Kidney tubule cell (primary cell): ENCODE data around the gene CEACAM16.
A peak's percentile ranks its signal among the peaks of the same experiment; 100 is the strongest.
"Not testable (repeated sequence)": the region's sequence is repeated elsewhere in the genome, so short reads cannot be mapped to it uniquely, and the experiment has no call there.

Experiments
- DNase-seq: peaks from one replicate; pipeline ENCODE4 v3.0.0-alpha.2; 2018; ENCODE audit warnings: low spot score

The CEACAM16 gene

DNA sequence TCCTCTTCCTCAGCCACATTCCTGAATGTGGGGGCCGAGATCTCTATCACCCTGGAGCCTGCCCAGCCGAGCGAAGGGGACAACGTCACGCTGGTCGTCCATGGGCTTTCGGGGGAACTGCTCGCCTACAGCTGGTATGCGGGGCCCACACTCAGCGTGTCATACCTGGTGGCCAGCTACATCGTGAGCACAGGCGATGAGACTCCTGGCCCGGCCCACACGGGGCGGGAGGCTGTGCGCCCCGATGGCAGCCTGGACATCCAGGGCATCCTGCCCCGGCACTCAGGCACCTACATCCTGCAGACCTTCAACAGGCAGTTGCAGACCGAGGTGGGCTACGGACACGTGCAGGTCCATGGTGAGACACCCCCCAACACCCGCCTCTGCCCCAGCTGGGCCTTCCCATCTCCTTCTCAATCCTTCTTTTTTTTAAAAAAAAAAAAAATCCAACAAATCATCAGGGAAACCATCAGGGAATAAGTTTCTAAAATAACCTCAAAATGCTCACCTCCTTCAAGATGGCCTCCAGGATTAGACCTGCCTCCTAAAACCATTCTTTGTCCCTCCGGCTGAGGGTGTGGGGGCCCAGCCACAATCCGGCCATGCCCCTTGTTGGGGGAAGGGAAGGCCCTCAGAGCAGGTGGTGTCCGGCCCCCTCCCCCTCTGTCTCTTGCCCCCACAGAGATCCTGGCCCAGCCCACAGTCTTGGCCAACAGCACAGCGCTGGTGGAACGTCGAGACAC, 4.6 kb downstream of the CEACAM16 start:
- DNase-seq = no peak

DNA sequence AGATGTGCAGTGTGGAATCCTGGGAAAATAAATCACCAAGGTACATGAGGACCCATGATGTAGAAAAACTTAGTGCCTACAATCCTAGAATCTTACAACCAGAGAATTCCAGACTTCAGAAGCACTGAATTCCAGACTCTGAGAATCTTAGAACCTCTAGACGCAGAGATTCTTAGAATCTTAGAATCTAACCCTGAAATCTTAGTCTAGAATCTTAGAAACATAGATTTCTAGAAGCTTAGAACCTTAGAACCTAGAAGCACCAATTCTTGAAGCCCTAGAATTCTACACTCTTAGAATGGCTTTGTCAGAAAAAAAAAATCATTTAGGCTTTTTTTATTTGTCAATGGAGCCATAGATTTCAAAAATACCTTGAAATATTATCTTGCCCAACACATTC, 6.0 kb downstream of the CEACAM16 start:
- no peak for DNase-seq

DNA sequence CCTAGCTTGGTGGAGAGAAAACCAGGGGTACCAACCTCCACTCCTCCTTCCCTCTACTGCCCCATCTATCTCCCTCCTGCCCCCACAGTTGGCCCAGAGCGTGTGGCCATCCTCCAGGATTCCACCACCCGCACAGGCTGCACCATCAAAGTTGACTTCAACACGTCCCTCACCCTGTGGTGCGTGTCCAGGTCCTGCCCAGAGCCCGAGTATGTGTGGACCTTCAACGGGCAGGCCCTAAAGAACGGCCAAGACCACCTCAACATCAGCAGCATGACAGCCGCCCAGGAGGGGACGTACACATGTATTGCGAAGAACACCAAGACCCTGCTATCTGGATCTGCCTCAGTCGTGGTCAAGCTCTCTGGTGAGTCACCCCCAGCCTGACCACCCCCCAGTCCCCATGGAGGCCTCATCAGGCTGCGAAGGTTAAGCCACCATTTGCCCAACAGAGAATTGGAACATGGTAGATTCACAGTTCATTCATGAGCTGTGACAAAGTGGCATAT, 6.6 kb downstream of the CEACAM16 start:
- DNase-seq = no peak

DNA sequence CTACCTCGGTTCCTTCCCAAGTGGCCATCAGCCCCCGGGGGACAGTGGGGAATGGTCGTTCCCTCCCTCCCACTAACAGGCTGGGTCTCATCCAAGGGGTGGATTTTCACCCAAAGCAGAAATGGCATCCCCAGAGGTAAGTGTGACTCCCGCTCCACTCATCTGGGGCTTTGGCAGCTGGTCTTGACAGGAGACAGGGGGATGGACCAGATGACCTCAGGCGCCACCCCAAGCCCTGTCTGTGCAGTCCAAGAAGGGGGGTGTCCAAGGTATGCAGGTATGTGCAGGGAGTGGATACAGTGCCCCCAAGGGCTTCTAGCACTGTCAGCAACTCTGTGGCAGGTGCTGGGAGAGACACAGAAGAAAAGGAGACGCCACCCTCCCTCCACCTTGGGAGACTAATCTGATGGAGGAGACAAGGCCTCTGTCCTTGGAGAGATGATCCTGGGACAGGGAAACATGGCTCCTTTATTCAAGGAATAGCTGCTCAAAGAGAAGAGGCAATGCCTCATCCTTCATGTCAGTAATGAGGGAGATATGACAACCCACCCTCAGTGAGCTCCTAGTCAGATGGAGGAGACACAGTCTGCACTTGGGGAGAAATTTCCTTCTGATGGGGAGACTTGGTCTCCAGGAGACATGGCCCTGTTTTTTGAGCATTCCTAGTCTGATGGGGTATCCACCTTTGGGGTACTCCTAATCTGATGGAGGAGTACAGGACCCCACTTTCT, 7.7 kb downstream of the CEACAM16 start:
- DNase-seq = no peak

DNA sequence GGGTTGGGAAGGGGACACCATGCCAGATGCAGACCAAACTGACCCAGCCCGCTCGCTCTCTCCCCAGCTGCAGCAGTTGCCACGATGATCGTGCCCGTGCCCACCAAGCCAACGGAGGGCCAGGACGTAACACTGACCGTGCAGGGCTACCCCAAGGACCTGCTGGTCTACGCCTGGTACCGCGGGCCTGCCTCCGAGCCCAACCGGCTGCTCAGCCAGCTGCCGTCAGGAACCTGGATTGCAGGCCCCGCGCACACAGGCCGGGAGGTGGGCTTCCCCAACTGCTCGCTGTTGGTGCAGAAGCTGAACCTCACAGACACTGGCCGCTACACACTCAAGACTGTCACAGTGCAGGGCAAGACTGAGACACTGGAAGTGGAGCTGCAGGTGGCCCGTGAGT, 8.8 kb downstream of the CEACAM16 start:
- DNase-seq = no peak

DNA sequence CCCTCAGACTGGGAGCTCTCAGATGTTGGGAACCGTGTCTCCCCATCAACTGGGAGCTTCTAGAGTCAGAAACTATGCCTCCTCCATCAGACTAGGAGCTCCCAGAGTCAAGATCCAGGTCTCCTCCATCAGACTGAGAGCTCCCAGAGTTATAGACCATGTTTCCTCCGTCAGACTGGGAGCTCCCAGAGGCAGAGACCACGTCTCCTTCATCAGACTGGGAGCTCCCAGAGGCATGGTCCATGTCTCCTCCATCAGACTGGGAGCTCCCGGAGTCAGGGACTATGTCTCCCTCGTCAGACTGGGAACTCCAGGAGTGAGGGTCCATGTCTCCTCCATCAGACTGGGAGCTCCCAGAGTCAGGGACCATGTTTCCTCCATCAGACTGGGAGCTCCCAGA, 10.0 kb downstream of the CEACAM16 start:
- DNase-seq = no peak

DNA sequence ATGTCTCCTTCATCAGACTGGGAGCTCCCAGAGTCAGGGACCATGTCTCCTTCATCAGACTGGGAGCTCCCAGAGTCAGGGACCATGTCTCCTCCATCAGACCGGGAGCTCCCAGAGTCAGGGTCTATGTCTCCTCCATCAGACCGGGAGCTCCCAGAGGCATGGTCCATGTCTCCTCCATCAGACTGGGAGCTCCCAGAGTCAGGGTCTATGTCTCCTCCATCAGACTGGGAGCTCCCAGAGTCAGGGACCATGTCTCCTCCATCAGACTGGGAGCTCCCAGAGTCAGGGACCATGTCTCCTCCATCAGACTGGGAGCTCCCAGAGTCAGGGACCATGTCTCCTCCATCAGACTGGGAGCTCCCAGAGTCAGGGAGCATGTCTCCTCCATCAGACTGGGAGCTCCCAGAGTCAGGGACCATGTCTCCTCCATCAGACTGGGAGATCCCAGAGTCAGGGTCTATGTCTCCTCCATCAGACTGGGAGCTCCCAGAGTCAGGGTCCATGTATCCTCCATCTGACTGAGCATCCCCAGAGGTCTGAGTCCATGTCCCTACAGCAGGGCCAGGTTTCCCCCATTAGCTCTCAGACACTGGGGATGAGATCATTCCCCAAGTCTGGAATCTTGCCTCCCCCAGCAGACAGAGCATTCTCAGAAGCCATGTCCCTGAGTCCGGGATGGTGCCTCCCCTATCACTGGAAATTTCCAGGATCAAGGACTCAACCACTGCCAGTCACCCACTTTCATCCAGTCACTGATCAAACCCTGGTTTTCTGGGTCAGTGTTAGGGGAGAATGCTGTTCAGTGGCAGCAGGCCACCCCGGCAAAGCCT, 10.7 kb downstream of the CEACAM16 start:
- DNase-seq = not testable (repeated sequence)

DNA sequence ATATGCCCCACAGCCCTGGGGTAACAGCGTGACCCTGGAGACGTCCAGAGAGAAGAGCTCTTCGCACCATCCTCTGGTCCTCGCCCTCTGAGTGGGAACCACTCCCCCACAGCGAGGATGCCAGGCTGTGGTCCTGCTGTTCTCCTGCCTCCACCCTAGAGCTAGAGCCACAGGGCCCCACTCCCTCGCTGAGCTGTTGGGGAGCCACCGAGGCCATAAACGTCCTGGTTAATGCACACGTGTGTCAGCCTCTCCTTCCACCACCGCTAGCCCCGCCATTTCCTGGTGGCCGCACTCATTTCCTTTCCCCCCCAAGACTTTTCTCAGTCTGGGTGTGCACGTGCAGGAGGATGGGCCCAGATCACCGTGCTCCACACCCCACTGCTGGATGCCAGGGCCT, 11.5 kb downstream of the CEACAM16 start:
- DNase-seq = no peak

DNA sequence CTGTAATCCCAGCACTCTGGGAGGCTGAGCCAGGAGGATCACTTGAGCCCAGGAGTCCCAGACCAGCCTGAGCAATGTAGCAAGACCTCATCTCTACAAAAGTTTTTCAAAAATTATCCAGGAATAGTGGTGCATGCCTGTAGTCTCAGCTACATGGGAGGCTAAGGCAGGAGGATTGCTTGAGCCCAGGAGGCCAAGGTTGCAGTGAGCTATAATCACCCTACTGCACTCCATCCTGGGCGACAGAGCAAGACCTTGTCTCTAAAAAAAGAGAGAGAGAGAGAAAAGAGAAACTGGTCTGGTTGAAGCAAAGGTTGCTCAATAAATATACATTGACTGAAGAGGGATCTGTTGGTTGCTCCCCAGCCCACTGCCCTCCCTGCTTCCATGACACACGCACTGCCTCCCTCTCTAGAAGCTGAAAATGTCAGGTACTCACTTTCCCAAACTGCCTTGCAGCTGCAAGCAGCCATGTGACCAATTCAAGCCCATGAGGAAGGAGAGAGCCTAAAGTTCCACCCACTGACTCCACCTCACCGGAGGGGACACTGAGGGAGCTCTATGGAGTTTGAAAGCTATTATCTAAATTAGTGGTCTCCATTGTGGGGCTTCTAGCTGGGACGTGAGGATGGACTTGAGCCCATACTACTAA, 14.0 kb downstream of the CEACAM16 start:
- DNase-seq = no peak

DNA sequence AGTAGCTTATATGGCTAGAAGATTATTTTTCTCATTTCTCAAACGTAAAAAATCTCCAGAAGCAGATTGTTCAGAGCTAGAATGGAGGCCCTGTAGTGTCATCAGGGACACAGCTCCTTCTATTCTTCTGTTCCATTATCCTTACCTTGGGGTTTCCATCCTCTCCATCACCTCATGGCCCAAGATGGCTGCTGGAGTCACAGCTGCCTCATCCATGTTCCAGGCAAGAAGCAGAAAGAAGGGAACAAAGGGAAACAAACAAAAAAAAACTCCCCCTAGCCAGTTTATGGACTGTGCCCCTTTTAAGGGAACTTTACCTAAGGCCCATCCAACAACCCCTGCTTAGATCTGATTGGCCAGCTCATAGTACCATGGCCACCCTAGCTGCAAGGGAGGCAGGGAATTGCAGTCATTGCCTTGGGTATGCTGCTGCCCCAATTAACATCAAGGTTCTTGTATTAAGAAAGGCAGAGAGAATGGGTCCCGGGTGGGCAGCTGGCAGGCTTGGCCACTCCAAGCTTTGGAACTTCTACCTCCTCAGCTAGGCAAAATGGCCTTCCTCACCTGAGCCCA, 15.7 kb downstream of the CEACAM16 start:
- no peak for DNase-seq

DNA sequence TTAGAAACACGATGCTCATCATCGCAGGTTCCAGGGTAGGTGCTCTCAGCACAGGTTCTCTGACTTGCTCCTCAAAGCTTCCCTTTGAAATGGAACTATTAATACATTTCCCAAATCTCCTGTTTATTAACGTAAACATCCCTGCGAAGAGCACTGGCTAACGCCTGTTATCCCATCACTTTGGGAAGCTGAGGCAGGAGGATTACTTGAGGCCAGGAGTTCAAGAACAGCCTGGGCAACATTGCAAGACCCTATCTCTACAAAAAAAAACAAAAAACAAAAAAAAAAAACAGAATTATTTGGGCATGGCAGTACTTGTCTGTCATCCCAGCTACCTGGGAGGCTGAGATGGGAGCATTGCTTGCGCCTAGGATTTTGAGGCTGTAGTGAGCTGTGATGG, 18.7 kb downstream of the CEACAM16 start:
- no peak for DNase-seq

DNA sequence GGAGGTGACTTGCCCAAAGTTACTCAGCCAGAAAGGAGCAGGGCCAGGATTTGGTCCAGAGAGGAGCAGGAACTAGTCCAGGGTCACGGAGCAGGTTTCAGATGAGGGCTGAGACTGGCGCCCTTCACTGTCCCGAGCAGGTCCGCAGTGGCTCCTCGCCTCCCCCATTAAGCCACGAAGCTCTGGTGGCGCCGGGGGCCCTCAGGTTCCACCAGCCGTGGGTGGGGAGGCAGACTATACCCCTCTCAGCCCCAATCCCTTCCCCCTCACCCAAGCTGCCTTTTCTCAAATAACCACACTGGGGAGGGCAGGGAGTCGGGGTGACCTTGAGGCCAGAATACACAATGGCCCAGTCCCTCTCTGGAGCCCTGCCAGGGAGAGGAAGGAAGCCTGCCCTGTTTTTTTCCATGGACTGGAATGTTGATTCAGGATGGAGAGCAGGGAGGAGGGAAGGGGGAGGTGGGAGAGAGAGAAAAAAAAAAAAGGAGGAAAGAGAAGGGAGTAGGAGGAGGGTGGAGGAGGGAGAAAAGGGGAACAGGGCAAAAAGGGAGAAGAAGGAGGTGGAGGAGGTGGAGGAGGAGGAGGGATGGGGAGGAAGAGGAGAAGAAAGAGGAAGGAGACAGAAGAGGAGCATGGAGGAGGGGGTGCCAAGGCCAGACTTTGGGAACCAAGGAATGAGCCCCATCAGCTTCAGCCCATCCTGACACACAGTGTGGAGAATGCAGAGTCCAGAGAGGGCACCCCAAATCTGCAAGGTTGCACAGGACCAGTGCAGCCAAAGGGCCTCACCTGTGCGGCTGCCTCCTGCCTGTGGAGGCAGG, 19.7 kb downstream of the CEACAM16 start:
- peak; percentile 73 for DNase-seq

DNA sequence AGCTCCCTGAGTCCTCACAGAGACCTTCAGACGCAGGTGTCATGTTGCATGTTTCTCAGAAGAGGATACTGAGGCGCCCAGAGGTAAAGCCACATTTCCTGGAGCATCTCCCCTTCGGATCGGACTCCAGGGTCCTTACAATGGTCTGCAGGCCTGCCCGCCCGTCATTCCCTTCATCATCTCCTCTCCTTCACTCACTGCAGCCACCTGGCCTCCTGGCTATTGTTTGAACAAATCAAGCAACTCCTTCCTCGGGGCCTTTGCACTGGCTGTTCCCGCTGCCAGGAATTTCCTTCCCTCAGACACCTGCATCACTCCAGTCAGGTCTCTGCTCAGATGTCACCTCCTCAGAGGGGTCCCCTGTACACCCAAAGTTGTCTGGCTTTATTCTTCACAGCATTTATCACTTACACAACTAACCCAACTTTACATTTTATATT, 20.3 kb downstream of the CEACAM16 start:
- DNase-seq = no peak

DNA sequence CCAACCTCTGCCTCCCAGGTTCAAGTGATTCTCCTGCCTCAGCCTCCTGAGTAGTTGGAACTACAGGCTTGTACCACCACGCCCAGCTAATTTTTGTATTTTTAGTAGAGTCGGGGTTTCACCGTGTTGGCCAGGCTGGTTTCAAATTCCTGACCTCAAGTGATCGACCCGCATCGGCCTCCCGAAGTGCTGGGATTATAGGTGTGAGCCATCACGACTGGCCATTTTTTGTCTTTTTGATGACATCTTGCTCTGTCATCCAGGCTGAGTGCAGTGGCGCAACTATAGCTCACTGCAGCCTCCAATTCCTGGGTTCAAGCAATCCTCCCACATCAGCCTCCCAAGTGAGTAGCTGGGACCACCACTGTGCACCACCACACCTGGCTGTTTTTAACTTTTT, 21.4 kb downstream of the CEACAM16 start:
- DNase-seq = not testable (repeated sequence)

DNA sequence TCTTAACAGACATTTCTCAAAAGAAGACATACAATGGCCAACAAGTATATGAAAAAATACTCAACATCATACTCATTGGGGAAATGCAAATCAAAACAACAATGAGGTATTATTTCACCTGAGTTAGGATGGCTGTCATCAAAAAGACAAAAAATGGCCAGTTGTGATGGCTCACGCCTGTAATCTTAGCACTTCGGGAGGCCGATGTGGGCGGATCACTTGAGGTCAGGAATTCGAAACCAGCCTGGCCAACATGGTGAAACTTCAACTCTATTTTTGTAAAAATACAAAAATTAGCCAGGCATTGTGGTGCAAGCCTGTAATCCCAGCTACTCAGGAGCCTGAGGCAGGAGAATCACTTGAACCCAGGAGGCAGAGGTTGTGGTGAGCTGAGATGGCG, 22.0 kb downstream of the CEACAM16 start:
- DNase-seq = no peak

DNA sequence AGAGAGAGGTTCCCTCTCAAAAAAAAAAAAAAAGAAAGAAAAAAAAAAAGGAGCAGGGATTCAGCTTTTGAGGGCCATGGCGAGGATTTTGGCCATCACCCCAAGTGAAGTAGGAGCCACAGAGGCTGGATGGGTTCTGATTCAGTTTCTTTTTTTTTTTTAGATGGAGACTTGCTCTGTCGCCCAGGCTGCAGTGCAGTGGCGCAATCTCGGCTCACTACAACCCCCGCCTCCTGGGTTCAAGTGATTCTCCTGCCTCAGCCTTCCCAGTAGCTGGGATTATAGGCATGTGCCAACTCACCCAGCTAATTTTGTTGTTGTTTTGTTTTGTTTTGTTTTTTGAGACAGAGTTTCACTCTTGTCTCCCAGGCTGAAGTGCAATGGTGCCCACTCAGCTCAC, 22.4 kb downstream of the CEACAM16 start:
- not testable (repeated sequence) for DNase-seq

DNA sequence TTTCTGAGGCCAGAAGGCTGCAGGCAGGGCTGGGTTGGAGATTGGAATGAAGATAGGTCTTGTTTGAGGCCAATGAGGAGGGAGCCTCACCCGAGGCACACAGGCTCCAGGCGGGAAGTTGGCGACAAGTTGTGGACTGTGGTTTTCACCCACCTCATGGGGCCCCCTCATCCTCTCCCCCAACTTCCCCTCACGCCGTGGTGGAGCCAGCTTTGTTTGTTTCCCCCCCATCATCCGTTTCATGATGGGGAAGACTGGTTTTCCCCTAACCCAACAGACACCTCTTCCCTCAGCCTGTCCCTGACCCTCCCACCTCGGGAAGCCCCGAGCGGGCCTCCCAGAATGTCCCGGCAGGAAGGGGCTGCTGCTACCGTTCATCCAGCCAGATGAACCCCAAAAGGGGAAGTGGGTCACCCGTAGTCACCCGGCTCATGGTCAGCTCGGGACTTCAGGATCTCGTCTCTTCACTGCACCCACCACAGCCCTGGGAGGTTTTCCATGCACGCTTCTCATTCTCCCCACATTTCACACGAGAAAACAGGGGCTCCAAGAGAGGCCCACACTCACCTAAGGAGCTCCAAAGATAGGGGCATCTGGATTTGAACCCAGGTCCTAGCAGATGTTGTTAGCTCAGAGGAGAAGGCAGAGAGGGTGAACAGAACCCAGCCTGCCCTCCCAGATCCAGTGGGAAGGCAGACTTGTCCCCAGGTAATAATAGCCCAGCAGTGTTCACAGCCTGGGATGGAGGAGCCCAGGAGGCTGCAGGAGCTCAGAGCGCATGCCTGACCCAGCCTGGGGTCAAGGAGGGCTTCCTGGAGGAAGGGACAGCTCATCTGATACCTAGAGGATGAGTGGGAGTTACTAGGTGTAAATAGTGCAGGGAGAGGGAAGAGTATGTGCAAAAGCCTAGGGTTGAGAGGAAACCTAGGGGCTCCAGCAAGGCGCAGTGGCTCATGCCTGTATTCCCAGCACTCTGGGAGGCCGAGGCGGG, 23.5 kb downstream of the CEACAM16 start:
- no peak for DNase-seq

DNA sequence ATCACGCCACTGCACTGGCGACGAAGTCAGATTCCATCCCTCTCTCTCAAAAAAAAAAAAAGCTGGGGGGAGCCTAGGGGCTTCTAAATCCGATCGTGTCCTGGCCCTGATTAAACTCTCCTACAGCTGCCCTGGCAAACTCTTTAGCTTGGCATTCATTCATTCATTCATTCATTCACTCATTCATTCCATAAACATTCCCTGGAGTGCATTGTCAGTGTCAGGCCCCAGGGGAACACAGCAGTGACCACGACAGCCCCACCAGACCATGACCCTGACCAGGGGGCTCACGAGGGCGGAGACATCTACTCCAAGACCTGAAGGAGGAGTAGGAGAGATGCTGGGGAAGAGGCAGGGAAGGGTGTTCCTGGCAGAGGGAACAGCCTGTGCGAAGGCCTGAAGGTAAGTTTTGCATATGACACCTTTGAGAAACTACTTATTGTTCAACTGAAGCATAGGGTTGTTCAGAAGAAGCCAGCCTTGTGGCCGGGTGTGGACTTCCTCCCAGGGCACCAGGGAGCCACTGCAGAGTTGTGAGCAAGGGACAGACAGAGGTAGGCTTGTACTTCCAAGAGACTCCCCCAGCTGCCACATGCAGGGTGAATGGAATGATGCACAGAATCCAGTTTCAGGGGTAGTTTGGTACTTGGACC, 24.5 kb downstream of the CEACAM16 start:
- no peak for DNase-seq

DNA sequence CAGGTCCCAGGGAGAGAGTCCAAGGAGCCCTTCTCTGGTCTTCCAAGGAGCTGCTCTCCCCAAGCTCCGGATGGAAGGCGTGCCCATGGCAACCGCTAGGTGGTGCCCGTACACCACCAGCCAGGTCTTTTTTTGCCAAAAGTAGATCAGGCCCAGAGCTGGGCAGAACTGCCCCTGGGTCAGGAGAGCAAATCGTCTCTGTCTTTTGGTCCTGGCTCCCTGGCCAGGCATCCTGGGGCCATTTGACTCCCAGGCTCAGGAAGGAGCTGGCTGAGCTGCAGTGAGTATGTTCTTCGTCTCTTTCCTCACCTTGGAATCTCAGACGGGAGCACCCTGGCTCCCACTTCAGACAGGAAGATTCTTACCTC, 25.0 kb downstream of the CEACAM16 start:
- peak; percentile 89 for DNase-seq
